GM12892 (cell line): ENCODE results near the gene PLK2.

ENCODE experiments used
- DNase-seq: peaks from one replicate; pipeline ENCODE4 v3.0.0; 2011; ENCODE audit not compliant: insufficient read length
- FAIRE-seq: peaks from 2 replicates; lab custom pipeline; 2011; peaks lifted over from hg19 to GRCh38; lab: Jason Lieb, UNC
- POLR2A ChIP-seq: IDR thresholded peaks from 2 replicates; pipeline ENCODE4 v1.6.1; 2011; ENCODE audit warnings: low read depth, low read length, control low read depth
- POLR2AphosphoS5 ChIP-seq: IDR thresholded peaks from 2 replicates; pipeline ENCODE4 v1.6.1; 2011; ENCODE audit warnings: low read depth, low read length, control low read depth
- TAF1 ChIP-seq: IDR thresholded peaks from 2 replicates; pipeline ENCODE4 v1.6.1; 2011; ENCODE audit warnings: low read depth, mild to moderate bottlenecking, control low read depth, low read length, borderline replicate concordance

Gene PLK2

GRCh38 chr5:58440901-58441460 lies 18.9 kb downstream of the PLK2 start:
- FAIRE-seq: no peak
- TF ChIP-seq POLR2A: no peak
- no peak for TF ChIP-seq POLR2AphosphoS5
- TF ChIP-seq TAF1: no peak
- no peak for DNase-seq

- FAIRE-seq (no peak), DNase-seq (no peak)
- TF ChIP-seq POLR2AphosphoS5 (no peak), TAF1 (no peak), POLR2A (no peak)
Measured at GRCh38 chr5:58439094-58439644, 20.7 kb downstream of the PLK2 start.

- TF ChIP-seq POLR2AphosphoS5 (no peak), TAF1 (no peak)
- DNase-seq (no peak), FAIRE-seq (no peak)
Measured at GRCh38 chr5:58437661-58438060, 22.2 kb downstream of the PLK2 start.

GRCh38 chr5:58431832-58432231 lies 28.1 kb downstream of the PLK2 start:
- FAIRE-seq (no peak), DNase-seq (no peak)
- TF ChIP-seq TAF1: no peak
- TF ChIP-seq POLR2A: no peak
- no peak for TF ChIP-seq POLR2AphosphoS5

- FAIRE-seq (no peak), DNase-seq (no peak)
- no peak for TF ChIP-seq TAF1
- TF ChIP-seq POLR2AphosphoS5: no peak
- no peak for TF ChIP-seq POLR2A
Measured at GRCh38 chr5:58412932-58413331, 47.0 kb downstream of the PLK2 start.

GRCh38 chr5:58412081-58412480 lies 47.8 kb downstream of the PLK2 start:
- FAIRE-seq: no peak
- no peak for DNase-seq
- TF ChIP-seq TAF1: no peak
- no peak for TF ChIP-seq POLR2A
- no peak for TF ChIP-seq POLR2AphosphoS5

GRCh38 chr5:58411372-58411771 lies 48.5 kb downstream of the PLK2 start:
- TF ChIP-seq TAF1 (no peak), POLR2AphosphoS5 (no peak), POLR2A (no peak)
- FAIRE-seq (no peak), DNase-seq (no peak)

- FAIRE-seq (no peak), DNase-seq (no peak)
- TF ChIP-seq POLR2A (no peak), POLR2AphosphoS5 (no peak), TAF1 (no peak)
Measured at GRCh38 chr5:58410441-58410840, 49.4 kb downstream of the PLK2 start.

GRCh38 chr5:58407042-58407719 lies 52.7 kb downstream of the PLK2 start:
- DNase-seq: no peak
- FAIRE-seq: no peak
- TF ChIP-seq TAF1 (no peak), POLR2AphosphoS5 (no peak), POLR2A (no peak)

GRCh38 chr5:58406394-58406793 lies 53.5 kb downstream of the PLK2 start:
- TF ChIP-seq TAF1: no peak
- no peak for TF ChIP-seq POLR2AphosphoS5
- TF ChIP-seq POLR2A: no peak
- FAIRE-seq (no peak), DNase-seq (no peak)

- DNase-seq: no peak
- FAIRE-seq: no peak
- TF ChIP-seq TAF1 (no peak), POLR2A (no peak), POLR2AphosphoS5 (no peak)
Measured at GRCh38 chr5:58405175-58405574, 54.7 kb downstream of the PLK2 start.

- FAIRE-seq (no peak), DNase-seq (no peak)
- TF ChIP-seq POLR2AphosphoS5 (no peak), TAF1 (no peak), POLR2A (no peak)
Measured at GRCh38 chr5:58404734-58405133, 55.2 kb downstream of the PLK2 start.
